Keratinocyte (primary cell): ENCODE measurements around the gene POLD4.

Source experiments
- CTCF ChIP-seq, 3 experiments: IDR thresholded peaks in 1 of 3; conservative IDR thresholded peaks in 1 of 3; optimal IDR thresholded peaks in 1 of 3; 2 replicates in 2 of 3; 3 replicates in 1 of 3; pipeline versions ENCODE3 to v1.5.1; 2011; ENCODE audit warnings: low read length in 3 of 3, mild to moderate bottlenecking in 3 of 3, moderate library complexity in 2 of 3, control low read depth in 1 of 3, inconsistent platforms in 1 of 3; ENCODE audit not compliant: insufficient read depth in 2 of 3; ENCODE audit errors: extremely low read depth in 1 of 3
- EZH2 ChIP-seq: IDR thresholded peaks from one replicate; pipeline ENCODE4 v1.6.1; 2012; ENCODE audit warnings: inconsistent platforms, mild to moderate bottlenecking, low read length, moderate library complexity

- TF ChIP-seq EZH2 = no peak
- TF ChIP-seq CTCF (optimal IDR thresholded peaks at IDR 0.05 in 1 of 3, IDR thresholded peaks at IDR 0.05 in 1 of 3, conservative IDR thresholded peaks at IDR 0.05 in 1 of 3; ENCODE audit: extremely low read depth in 1 of 3, insufficient read depth in 2 of 3, low read length in 3 of 3) = no peak
These were observed 45.6 kb upstream of the POLD4 start for GRCh38 chr11:67398661-67399563.
